HG02798 (cell line): ENCODE measurements around the gene COX7A2.

Experiments
- ATAC-seq: cut with Tn5 transposase; IDR thresholded peaks from one replicate; pipeline ENCODE4 v1.9.1; 2021; ENCODE audit warnings: mild to moderate bottlenecking; ENCODE audit not compliant: unreplicated experiment, poor library complexity

Gene COX7A2

DNA sequence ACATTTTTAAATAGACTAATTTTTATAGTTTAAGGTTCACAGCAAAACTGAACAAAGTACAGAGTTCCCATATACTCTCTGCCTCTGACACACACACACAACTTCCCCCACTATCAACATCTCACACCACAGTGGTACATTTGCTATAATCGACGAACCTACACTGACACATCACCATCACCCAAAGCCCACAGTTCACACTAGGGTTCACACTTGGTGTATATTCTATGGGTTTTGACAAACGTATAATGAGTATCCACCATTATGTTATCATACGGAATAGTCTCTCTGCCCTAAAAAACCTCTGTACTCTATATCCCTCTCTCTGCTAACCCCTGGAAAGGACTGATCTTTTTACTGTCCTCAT lies 25.4 kb upstream of the COX7A2 start:
- ATAC-seq, result no peak

DNA sequence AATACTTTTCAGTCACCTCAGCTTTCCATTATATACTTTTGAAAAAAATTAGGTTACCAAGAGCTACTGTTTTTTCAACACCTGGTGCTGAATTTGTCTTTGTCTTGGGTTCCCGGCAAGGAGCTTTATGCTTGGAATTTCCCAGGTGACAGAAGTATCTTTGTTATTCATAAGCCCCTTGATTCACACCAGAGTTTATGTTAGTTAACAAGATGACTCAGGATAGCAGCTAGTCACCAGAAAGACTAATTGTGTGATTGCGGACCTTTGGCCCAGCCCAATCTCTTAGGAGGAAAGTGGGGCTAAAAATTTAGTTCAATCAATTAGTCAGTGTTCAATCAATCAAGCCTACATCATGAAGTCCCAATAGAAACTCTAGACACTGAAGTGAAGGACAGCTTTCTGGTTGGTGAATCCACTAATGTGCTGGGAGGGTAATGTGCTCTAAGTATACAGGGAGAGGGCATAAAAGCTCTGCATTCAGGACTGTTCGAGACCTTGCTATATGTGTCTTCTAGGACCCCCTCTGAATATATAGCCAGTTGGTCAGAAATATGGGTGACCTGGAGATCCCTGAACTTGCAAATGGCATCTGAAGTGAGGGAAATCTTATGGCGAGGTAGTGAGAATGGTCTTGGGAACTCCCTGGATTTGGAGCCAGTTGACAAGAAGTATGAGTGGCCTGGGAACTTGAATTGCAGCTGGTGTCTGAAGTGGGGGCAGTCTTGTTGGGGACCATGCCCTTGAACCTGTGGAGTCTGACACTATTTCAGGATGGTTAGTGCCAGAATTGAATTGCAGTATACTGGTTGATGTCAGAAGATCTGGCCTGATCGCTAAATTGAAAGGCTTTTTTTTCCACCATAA lies 24.8 kb upstream of the COX7A2 start:
- ATAC-seq, result no peak

DNA sequence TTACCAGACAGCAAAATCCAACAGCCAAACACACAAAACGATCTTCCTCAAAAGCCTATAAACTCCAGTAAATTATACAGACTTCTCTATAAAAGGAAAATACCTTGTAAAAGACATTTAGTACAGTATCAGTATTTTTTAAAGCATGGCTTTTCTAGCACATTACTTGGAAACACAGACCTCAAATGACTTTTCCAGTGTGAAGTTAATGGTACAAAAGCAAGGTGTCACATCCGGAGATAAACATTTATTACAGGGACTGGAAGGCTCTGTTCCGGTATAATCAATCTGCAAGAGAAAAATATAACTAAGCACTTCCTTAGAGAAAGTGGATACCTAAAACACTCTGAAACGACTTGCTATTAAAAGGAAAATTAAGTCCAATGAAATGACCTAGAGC lies 23.9 kb upstream of the COX7A2 start:
- ATAC-seq, result no peak

DNA sequence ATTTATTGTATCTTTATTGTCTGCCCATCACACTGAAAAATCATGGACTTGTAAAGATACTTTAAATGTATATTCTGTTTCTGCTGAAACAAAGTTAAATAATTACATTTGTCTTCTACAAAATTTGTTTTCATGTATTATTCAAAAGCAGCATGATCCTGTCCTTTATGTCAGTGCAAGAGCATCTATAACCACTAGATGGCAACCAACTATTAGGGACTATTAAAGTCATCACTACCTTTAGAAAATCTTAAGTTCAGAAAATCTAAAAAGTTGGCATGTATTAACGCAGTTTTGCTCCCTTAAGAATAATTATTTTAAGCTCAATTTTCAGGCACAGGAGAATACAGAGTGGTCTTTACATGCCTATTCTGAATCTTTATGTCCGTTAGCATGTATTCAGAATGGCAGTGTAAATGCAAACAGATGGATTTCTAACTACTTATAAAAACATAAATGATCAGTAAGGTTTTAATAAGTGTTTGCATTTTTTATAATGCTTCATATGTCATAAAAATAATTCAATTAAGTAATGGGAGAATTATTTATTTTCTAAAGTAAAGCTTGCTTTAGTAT lies 23.2 kb upstream of the COX7A2 start:
- ATAC-seq, result peak; percentile 78

DNA sequence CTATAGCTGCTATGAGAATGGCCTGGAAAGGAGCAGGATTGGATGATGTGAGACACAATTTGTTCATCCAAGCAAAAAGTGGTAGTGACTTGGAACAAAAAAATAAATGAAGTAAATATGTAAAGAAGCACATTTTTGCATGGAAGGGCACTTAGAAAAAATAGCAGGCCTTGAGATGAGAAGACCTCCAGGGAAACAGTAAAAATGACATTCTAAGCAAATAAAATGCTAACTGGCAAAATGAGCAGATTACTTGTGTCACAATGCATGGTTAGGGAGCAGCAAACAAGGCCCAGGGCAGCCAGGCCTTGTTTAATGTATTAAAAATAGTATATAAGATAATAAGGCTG lies 19.8 kb upstream of the COX7A2 start:
- ATAC-seq, result no peak

DNA sequence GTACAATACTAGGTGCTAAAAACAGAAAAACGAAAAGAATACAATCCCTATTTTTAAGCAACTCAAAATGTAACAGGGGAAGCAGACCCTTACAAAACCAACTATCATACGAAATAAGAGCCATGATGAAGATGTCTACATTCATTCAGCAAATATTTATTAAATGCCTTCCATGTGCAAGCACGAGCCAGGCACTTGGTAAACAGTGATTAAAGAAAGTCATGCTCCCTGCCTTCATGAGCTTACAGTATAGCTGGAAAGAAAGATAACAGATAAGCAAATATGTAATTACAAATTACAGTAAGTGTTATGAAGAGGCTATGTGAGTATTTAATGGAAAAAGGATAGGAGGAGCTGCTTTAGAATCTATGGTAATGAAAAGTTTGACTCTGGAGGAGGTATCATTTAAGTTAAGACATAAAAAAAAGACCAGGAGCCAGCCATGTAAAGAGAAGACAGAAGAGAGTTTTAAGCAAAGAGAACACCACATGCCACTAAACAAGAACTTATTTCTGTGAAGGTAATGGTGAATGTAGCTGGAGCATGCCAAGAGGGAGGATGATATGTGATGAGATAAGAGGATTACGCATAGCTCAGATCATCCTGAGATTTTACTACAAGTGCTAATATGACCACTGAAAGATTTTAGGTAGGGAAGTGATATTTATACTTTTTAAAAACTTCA lies 19.3 kb upstream of the COX7A2 start:
- ATAC-seq, result no peak

DNA sequence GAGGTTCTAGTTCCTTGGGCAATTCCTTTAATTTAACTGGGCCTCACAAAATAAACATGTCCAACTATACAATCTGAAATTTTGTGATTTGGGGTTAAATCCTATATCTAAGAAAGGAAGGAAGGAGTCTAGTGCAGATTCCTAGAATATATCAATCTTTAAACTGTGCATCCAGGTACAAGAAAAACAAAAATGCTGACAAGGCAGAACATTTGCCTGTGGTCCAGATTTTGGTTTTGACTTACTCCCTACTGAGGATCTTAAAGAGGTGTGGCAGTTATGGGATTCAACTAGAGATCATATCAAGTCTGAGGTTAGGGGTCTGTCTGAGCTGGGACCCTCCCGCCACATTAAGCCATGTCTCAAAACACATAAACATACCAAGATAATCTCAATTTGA lies 17.7 kb upstream of the COX7A2 start:
- ATAC-seq, result no peak

DNA sequence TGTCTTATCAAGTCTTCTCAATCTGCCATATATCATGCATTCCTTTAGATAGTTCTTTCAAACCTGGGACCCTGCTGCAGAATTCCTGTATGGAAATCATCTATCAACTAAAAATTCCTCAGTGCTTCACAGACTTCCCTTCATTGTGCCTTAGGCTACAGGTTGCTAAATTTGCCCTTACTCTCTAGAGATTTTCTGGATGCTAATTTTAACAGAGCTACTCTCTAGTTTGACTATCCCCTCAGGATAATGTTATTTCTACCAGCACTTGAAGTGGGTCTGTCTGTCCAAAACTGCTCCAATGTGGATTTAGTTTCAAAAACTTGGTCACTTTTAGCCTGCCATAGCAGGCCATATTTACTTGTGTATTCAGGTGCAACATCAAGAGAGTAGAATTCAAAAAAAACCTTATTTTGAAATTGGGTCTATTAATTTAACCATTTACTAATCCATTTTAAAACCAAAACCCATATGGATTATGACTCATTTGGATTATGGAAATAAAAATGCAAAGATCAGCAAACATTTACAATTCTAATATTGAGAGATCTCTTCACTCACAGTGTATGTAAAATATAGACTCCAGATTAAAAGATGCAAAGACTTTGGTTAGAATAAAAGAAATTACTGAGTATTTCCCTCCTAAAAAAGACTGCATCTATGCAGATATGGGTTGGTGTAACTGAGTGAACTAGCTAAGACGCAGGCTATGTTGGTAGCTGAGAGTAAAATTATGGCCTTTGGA lies 13.9 kb upstream of the COX7A2 start:
- ATAC-seq, result no peak

DNA sequence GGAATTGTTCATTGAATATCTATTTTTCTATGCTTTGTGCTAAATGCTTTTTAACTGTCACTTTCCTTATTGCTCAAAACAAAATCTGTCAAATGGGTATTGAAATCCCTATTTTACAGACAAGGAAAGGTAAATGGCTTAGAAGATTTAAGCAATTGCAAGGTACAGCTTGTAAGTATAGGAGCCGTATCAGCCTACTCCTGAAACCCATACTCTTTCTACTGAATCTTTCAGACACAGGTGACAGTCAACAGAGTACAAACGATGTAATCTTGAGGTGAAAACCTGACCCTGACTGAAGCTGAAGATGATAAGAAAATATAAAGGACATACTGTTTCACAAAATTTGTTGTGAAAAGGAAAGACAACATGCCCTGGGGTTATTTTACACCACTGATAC lies 7.0 kb upstream of the COX7A2 start:
- no peak for ATAC-seq

DNA sequence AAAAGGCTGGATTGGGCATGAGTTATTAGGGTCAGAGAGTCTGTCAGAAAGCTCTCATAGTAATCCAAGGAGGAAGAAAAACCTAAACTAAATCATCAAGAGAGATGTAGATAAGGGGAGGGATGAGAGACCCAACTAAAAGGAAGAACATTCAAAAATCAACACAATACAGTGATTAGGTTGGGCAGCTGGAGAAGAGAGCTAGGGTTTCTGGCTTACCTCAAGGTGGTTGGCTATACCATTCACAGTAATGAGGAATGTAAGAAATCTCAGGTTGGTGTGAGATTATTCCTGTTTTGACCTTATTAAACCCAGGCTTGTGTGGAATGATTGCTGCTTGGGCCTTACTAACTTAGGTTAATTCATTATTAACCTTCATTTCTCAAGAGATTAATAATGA lies 6.2 kb upstream of the COX7A2 start:
- ATAC-seq, result no peak

DNA sequence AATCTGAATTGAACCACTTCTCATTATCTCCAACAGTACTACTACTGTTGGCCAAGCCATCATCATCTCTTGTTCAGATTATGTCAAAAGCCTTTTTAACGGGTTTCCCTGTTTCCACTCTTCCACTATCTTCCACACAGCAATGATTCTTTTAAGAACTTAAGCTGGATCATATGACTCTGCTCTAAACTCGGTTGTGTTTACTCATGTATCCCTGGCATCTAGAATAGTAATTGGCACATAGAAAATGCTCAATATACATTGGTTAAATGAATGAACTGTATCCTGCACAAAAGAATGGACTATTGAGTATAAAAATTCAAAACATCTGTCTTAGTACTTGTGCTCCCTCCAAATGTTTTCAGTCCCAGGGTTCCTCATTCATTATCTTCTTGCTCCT lies 2.8 kb upstream of the COX7A2 start:
- no peak for ATAC-seq

DNA sequence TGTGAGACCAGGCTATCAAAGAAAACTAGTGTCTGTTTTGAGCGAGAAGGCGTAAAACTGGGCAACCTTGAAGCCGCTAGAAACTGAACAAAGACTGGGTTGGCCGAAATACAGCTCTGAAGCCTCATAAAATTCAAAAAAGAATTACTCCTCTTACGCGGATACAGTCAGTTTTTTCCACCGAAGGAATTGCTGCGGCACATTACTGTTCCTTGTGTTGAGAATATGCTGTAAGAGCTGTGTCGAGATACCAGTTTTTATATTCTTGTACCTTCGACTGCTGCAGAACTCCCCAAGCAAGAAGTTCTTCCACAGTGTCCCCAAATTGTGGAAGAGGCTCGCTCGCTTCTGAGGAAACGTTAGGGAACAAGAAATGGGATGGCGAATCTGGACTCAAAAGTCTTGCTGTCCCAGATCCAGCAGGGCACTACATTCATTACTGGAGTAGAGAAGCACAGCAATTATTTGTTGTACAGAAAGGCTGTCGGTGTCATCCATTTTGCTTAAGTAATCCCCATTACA lies 523 bp upstream of the COX7A2 start:
- peak; percentile 20 for ATAC-seq

DNA sequence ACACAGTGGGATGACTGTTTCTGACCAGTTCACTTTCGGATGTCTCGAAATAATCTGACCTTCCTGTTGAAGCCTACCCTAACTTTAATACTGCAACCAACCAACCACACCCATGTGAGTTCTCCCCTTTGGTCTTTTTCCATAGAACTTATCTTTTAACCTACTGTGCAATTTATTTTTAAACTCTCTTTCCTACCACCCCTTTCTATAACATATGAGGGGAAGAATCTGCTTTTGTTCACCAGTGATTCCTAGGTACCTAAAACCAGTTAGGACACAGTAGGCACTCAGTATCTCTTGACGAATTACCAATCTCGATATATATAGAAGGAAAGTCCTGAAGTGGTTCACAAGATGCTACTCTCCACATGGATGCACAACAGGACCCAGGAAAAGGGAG lies 7.0 kb downstream of the COX7A2 start:
- no peak for ATAC-seq

DNA sequence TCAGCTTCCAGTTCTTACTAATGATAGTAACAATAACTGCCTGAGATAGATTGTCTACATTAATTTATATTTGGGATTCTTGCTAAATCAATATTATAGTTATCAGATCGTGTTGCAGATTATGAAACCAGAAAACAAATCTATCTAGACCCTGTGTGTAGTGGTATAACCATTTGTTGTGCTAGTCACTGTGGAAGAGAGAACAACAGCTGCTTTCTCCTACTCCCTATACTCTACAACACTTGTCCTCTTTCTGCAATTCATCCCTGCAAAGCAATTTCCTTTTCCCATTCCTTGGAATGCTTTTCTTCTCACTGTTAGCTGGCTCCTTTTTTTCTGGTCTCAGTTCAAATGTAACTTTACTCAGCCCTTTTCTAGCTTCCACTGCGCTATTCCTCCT lies 8.3 kb downstream of the COX7A2 start:
- no peak for ATAC-seq

DNA sequence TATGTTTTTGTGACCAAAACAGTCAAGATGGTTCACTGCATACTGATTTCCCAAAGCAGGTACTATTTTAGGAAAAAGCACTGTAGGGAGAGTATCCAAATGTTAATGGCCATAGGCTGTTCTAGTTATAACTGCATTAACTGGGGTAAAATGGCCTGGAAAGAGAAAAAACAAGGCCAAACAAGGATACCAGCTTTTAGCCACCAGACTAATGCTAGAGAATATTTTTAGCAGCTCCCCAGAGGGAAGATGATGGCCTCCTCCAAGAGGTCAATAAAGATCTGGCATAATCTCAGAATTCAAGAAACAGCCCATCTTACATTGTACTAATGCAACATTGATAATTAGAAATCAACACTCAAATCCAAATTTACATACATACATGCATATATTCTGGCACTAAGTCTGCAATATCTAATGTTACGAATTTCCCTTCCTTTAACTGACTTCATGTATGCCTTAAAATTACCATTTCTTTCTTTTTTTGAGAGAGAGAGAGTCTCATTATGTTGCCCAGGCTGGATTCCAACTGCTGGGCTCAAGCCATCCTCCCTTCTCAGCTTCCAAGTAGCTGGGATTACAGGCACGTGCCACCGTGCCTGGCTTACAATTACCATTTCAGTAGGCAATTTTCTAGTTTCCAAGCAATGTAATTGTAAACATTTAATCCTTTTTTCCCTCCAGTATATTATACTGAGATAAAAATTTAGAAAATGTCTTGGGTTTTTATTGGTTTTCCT lies 9.3 kb downstream of the COX7A2 start:
- ATAC-seq, result no peak

DNA sequence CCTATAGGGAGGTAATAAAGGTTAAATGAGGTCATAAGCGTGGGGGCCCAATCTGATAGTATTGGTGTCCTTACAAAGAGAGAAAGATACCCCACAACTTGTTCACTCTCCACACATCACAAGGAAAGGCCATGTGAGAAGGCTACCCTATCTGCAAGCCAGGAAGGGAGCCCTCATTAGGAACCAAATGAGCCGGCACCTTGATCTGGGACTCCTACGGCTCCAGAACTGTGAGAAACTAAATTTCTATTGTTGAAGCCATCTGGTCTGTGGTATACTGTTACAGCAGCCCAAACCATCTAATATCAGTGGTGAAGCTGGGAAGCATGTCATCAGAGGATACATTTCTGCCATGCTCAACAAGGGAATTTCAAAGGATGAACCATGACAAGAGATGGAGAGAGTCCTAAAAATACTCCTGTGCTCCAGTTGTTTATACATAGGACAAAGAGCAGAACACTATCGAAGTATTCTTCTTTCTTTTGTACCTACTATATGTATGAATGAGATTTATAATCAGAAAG lies 10.4 kb downstream of the COX7A2 start:
- no peak for ATAC-seq

DNA sequence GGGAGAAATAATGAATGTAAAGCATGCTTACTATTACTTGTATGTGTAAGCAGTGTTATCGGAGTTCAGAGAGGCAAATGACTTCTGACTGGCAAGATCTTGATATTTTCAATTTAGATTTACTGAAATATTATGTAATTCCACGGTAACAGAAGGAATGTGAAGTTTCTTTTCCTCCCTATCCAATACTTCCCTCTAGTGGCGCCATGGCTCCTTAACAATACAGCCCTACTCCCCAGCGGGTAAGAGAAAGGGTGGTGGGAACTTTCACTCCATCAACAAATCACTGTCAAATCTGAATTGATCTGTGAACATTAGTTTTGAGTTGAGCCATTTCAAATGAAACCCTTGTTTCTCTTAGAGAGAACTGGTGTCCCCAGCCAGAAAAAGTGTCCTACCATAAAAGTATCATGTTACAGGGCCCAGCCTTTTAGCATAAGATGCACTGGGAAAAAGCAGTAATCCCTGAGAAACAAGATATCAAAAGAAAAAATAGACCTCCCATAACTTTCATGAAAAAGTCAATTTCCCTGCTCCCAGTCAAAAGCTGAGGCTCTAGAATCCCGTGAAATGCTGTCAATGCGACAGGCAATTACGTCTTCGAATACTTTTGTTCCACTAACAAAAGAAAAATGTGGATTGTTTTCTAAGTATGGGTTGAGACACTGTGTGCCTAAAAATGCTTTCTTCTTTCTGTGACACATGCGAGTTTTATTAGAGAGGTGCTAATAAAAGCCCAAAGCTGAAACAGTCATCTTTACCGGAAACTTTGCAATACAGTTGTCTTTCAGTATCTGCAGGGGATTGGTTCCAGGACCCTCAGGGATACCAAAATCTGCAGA lies 12.9 kb downstream of the COX7A2 start:
- no peak for ATAC-seq

DNA sequence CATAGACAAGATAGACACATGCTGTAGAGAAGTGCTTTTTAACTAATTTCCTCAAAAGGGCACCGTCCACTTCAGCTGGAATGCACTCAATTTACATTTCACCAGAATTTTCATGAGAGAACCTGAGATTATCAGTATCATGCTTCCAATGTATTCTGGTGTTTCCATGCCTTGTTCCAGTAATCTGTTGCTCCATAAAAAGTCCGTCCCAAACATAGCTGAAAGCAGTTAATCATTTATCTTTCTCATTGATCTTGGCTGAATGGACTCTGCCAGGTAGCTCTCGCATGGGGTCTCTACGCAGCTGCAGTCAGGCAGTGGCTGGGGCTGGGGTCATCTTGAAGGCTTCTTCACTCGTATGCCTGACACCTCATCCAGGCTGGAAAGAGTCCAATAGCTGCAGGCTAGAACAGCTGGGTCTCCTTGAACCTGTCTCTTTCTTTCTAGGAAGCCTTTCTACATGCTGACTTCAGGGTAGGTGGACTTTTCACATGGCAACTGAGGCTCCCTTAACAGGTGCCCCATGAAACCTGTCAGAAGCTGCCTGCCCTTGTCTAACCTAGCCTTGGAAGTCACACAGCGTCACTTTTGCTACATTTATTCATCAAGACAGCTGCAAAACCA lies 19.2 kb downstream of the COX7A2 start:
- ATAC-seq, result no peak

DNA sequence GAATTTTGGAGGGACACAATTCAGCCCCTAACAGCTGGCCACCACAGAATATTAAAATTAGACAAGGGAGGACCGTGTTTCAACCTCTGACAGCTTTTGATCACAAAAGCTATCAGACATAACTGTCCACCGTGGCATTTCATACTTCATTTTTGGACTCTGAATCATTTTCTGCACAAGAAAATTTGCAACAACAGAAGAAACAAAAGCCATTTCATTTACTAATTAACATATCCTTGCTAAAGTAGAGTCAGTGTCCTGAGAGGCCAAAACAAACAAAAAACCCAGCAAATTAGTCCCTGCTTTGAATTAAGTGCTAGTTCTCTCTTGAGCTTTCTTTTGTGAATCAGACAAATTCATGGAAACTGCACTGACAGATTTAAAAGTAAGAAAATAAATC lies 20.2 kb downstream of the COX7A2 start:
- ATAC-seq, result no peak
